ENCODE data around the gene PDZRN3. TPM values are rescaled to one million over a fixed set of nuclear protein-coding genes. Genes with fewer than 3 reads are reported as not detected.

Gene PDZRN3
- total RNA-seq, 1 experiment from 2014 or later = not detected

GRCh38 chr3:73581134-73581846, 43.5 kb downstream of the PDZRN3 start:
- TF ChIP-seq CTCF (IDR thresholded peaks at IDR 0.05) = no peak
- no peak for TF ChIP-seq REST (IDR thresholded peaks at IDR 0.05; ENCODE audit: insufficient read depth in 1 of 2, low read depth in 2 of 2, low read length in 1 of 2)
- TF ChIP-seq TCF7L2 (IDR thresholded peaks at IDR 0.05; ENCODE audit: low read depth, low read length) = no peak
- no peak for TF ChIP-seq SIN3A (IDR thresholded peaks at IDR 0.05; ENCODE audit: borderline replicate concordance, insufficient read depth, low read depth, low read length)
- TF ChIP-seq POLR2AphosphoS5 (IDR thresholded peaks at IDR 0.05; ENCODE audit: low read depth, low read length) = no peak
- H3K36me3 ChIP-seq (ENCODE audit: control insufficient read depth, insufficient read depth, low read length) = no peaks in the 10 kb centered on the region
- H3K4me3 ChIP-seq (ENCODE audit: low read depth in 2 of 2, low read length in 2 of 2) = no peak overlapping the region
- no peaks in the 10 kb centered on the region for H3K27me3 ChIP-seq (ENCODE audit: control insufficient read depth, insufficient read depth, low read length)
- ATAC-seq (no peak), DNase-seq (ENCODE audit: low read depth, low spot score) (no peak)
- ChIA-PET CTCF (no interaction called here), POLR2A (interaction anchor here (0.6 kb wide), 1 partner anchor 20 kb away, joined by 3 read pairs; no protein-coding TSS in a partner anchor)
- no peak overlapping the region for H3K27ac ChIP-seq (ENCODE audit: low read length)
- no peaks in the 10 kb centered on the region for H3K4me1 ChIP-seq (ENCODE audit: control insufficient read depth, insufficient read depth, low read length)
- no peaks in the 10 kb centered on the region for H3K9me3 ChIP-seq (ENCODE audit: control insufficient read depth, insufficient read depth, low read depth, low read length)
- no TSS peak for BruUV-seq (replicated peaks)
- intact Hi-C loops (cut with micrococcal nuclease; ENCODE audit: unreplicated experiment) = no loop called here
- in situ Hi-C loops (cut with HindIII; ENCODE audit: low pct_unique_long_range_greater_than_20kb, low sequenced_read_pairs) = no loop called here

GRCh38 chr3:73580343-73580742, 44.4 kb downstream of the PDZRN3 start:
- no peak overlapping the region for H3K27ac ChIP-seq (ENCODE audit: low read length)
- TF ChIP-seq POLR2AphosphoS5 (IDR thresholded peaks at IDR 0.05; ENCODE audit: low read depth, low read length) (no peak), SIN3A (IDR thresholded peaks at IDR 0.05; ENCODE audit: borderline replicate concordance, insufficient read depth, low read depth, low read length) (no peak), CTCF (IDR thresholded peaks at IDR 0.05) (no peak), TCF7L2 (IDR thresholded peaks at IDR 0.05; ENCODE audit: low read depth, low read length) (no peak)

More at GRCh38 chr3:73580343-73580742, 44.4 kb downstream of the PDZRN3 start:
- H3K9me3 ChIP-seq (ENCODE audit: control insufficient read depth, insufficient read depth, low read depth, low read length) = no peaks in the 10 kb centered on the region
- POLR2A ChIA-PET = no interaction called here
- H3K36me3 ChIP-seq (ENCODE audit: control insufficient read depth, insufficient read depth, low read length) = no peaks in the 10 kb centered on the region
- DNase-seq (ENCODE audit: low read depth, low spot score) (no peak), ATAC-seq (no peak)
- H3K27me3 ChIP-seq (ENCODE audit: control insufficient read depth, insufficient read depth, low read length) = no peaks in the 10 kb centered on the region
- CTCF ChIA-PET = no interaction called here
- intact Hi-C loops (cut with micrococcal nuclease; ENCODE audit: unreplicated experiment) (no loop called here), in situ Hi-C loops (cut with HindIII; ENCODE audit: low pct_unique_long_range_greater_than_20kb, low sequenced_read_pairs) (no loop called here)
- H3K4me1 ChIP-seq (ENCODE audit: control insufficient read depth, insufficient read depth, low read length) = no peaks in the 10 kb centered on the region
- no TSS peak for BruUV-seq (replicated peaks)
- H3K4me3 ChIP-seq (ENCODE audit: low read depth in 2 of 2, low read length in 2 of 2) = no peak overlapping the region
